Inferior parietal cortex (tissue), 1 donor: ENCODE measurements around the gene HOXC12.

Experiments used
- DNase-seq: peaks from one replicate; pipeline ENCODE4 v3.0.0-alpha.2; 2016; ENCODE audit errors: extremely low spot score

HOXC12 gene

GRCh38 chr12:53972152-53972702 is 17.5 kb downstream of the HOXC12 start:
- DNase-seq: no peak

- DNase-seq: no peak
Observed at GRCh38 chr12:53972722-53973235, 18.1 kb downstream of the HOXC12 start, which contains the start of gene HOXC11. Gene HOXC11 (plus strand): TSS chr12:53973126. CDS start chr12:53973242, 116 bp downstream.

- DNase-seq: no peak
Observed at GRCh38 chr12:53973236-53974042, 18.7 kb downstream of the HOXC12 start.

GRCh38 chr12:53974084-53975063 is 19.7 kb downstream of the HOXC12 start, which contains the start of gene HOTAIR:
Gene HOTAIR (minus strand): TSS chr12:53974954.
- DNase-seq: no peak

GRCh38 chr12:53975064-53975471 is 20.4 kb downstream of the HOXC12 start:
- no peak for DNase-seq

GRCh38 chr12:53975479-53976152 is 20.9 kb downstream of the HOXC12 start:
- DNase-seq: no peak

- DNase-seq: no peak
Observed at GRCh38 chr12:53976172-53976822, 21.6 kb downstream of the HOXC12 start.

- DNase-seq: no peak
Observed at GRCh38 chr12:53976823-53977595, 22.3 kb downstream of the HOXC12 start.

GRCh38 chr12:53977596-53978445 is 23.1 kb downstream of the HOXC12 start:
- no peak for DNase-seq

- DNase-seq: no peak
Observed at GRCh38 chr12:53978477-53979356, 24.0 kb downstream of the HOXC12 start.

GRCh38 chr12:53980104-53980801 is 25.6 kb downstream of the HOXC12 start:
- no peak for DNase-seq

- DNase-seq: no peak
Observed at GRCh38 chr12:53980802-53981496, 26.2 kb downstream of the HOXC12 start.

- DNase-seq: no peak
Observed at GRCh38 chr12:53981634-53982565, 27.2 kb downstream of the HOXC12 start.

- no peak for DNase-seq
Observed at GRCh38 chr12:53982648-53983567, 28.2 kb downstream of the HOXC12 start.

GRCh38 chr12:53983568-53983949 is 28.9 kb downstream of the HOXC12 start:
- no peak for DNase-seq
